Activated naive CD4-positive, alpha-beta T cell treated with anti-CD3 and anti-CD28 coated beads, Interleukin-2, amount 10 ng/mL, durations not matched to agents 7 days and 5 days (primary cell): ENCODE measurements around the gene MARK4.
"Not testable (repeated sequence)": the region's sequence is repeated elsewhere in the genome, so short reads cannot be mapped to it uniquely, and the experiment has no call there.

ENCODE experiments used
- CTCF ChIA-PET: fragments of 350-600 bp; sonication (Branson Sonifier 250); formaldehyde crosslinking; loops from one replicate; lab custom pipeline; 2021; ENCODE audit warnings: antibody characterized with exemption; lab: Charles Lee
- DNase-seq: peaks from one replicate; pipeline ENCODE4 v3.0.0-alpha.2; 2020
- H3K27ac Mint-ChIP-seq: one replicate; pipeline ENCODE4 v1.8.0; 2021; ENCODE audit warnings: mild to moderate bottlenecking, moderate library complexity, mixed read lengths
- H3K27me3 Mint-ChIP-seq: one replicate; pipeline ENCODE4 v1.8.0; 2021; ENCODE audit warnings: mild to moderate bottlenecking, mixed read lengths
- H3K36me3 Mint-ChIP-seq: one replicate; pipeline ENCODE4 v1.8.0; 2021; ENCODE audit warnings: mixed read lengths
- H3K4me1 Mint-ChIP-seq: one replicate; pipeline ENCODE4 v1.8.0; 2021; ENCODE audit warnings: mixed read lengths
- H3K4me3 Mint-ChIP-seq: one replicate; pipeline ENCODE4 v1.8.0; 2021; ENCODE audit warnings: mild to moderate bottlenecking, moderate library complexity, mixed read lengths
- H3K9me3 Mint-ChIP-seq: one replicate; pipeline ENCODE4 v1.8.0; 2021; ENCODE audit warnings: mixed read lengths

Gene MARK4

DNA sequence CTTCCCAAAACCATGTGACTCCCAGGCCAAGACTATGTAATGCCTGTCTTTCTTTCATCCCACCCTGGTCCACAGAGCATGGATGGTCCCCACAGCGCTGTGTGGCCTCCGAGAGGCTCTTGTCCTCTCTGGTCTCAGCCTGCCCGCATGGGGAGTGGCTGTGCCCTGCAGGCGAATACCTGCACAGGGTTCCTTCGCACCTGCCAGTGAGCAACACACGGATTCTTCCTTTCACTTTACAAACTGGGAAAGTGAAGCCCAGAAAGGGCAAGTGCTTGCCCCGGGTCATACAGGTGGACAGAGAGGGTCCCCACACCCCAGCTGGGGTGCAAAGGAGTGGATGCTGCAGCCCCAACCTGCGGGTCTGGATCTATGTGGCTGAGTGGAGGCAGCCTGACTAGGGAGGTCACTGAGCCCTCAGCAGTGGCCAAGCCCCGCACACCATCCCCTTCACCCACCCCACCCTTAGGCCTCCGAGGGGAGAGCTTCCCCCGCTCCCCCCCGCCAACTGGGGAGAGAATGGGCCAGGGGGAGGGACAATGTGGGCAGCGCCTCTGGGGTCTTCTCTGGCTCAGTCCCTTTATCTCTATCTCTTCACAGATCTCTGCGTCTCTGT lies 747 bp upstream of the MARK4 start:
- Mint-ChIP-seq H3K36me3 (no peaks in the 10 kb centered on the region), H3K4me3 (peak overlapping the region; percentile 68), H3K9me3 (no peaks in the 10 kb centered on the region), H3K27me3 (peaks cover 34% of the 10 kb centered on the region), H3K27ac (peak overlapping the region; percentile 37), H3K4me1 (peaks cover 36% of the 10 kb centered on the region)
- CTCF ChIA-PET = interaction anchor here (0.7 to 2.3 kb wide), 4 partner anchors 50 to 171 kb away, joined by 3 to 10 read pairs (median 4); partner anchors contain the start of gene GEMIN7
- DNase-seq = no peak

DNA sequence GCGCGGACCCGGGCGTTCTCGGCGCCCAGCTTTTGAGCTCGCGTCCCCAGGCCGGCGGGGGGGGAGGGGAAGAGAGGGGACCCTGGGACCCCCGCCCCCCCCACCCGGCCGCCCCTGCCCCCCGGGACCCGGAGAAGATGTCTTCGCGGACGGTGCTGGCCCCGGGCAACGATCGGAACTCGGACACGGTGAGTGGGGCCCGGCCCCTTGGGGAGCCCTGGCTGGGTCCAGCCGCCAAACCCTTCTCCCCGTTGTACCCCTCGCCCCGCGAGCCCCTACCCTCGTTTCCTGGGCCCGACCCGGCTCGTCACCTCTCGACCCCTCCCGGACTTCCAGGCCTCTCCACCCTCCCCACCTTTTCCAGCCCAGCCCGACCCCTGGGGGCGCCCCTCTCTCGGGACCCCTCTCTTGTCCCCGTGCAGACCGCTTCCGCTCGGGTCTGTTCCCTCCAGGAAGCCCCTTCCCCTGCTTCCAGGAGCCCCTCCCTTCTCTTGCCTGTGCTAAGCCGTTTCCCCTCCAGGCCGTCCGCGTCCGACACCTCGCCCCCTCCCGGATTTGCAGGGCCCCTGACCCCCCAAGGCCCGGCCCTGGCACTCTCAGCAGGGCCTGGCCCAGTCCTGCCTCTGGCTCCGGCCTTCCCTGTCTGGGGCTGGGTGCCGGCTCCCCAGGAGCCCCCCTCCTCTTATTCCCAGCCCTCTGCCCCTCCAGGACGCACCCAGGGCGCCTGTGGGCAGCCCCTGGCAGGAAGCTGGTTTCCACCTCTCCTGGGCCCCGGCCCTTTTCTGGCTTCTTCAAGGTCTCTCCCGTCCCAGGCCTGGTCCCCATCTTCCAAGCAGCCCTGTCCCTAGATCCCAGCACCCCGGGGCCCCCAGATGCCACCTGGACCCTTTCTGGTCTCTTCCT lies 632 bp downstream of the MARK4 start:
- Mint-ChIP-seq H3K4me3 (peak overlapping the region; percentile 81), H3K27ac (peak overlapping the region; percentile 84), H3K4me1 (peaks cover 36% of the 10 kb centered on the region), H3K27me3 (peaks cover 22% of the 10 kb centered on the region), H3K36me3 (no peaks in the 10 kb centered on the region), H3K9me3 (no peaks in the 10 kb centered on the region)
- CTCF ChIA-PET = no interaction called here
- peak; percentile 45 for DNase-seq

DNA sequence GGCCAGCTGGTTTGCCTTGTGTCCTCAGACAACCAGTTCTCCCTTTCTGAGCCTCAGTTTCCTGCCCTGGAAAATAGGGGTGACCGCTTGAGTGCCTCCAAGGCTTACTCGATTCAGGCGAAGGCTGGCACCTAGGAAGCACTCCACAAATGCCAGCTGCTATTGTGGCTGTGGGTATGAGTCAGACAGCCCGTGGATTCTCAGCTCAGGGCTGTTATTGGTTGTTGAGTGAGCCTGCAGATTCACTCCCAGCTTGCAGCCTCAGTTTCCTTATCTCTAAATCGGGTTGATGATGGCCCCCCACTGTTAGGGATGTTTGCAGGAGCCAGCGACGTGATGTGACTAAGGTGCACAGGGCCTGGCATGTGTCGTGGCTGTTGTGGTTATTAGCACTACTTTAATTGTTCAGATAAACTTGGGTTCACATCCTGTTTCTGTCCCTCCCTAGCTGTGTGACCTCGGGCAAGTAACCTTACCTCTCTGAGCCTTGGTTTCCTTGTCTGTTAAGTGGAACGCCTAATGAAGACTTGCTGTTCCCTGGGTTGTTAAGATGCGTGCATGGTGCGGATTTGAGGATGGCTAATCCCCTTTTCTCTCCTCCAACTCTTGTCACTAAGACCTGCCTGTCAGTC lies 2.4 kb downstream of the MARK4 start:
- H3K27me3 Mint-ChIP-seq = peaks cover 20% of the 10 kb centered on the region
- no peak for DNase-seq
- no peaks in the 10 kb centered on the region for H3K36me3 Mint-ChIP-seq
- no peaks in the 10 kb centered on the region for H3K9me3 Mint-ChIP-seq
- CTCF ChIA-PET = no interaction called here
- peak overlapping the region; percentile 29 for H3K27ac Mint-ChIP-seq
- H3K4me3 Mint-ChIP-seq = peak overlapping the region; percentile 81
- H3K4me1 Mint-ChIP-seq = peaks cover 35% of the 10 kb centered on the region

DNA sequence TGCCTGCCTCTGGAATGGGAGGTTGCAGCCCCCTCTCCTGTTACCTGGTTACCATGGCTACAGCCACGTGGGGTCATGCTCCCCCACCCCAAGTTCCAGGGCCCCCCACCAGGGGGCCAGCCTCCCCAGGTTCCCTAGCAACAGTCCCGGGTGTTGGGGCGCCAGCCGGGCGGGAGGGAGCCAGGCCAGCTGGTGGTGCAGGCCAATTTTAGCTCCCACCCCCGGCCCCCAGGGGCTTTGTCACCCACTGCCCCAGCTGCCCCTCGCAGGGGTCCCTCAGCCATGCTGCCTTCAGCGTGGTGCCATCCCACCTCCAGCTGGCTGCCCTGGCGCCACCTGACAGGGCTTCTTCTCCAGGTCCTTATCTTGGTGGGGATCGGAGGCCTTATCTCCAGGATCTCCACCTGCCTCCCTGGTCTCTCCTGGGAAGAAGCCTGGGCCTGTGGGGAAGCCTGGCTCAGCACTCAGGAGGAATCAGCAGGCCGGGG lies 3.0 kb downstream of the MARK4 start:
- Mint-ChIP-seq H3K4me1 (peaks cover 31% of the 10 kb centered on the region), H3K27ac (peak overlapping the region; percentile 7), H3K36me3 (no peaks in the 10 kb centered on the region), H3K27me3 (peaks cover 16% of the 10 kb centered on the region), H3K9me3 (no peaks in the 10 kb centered on the region), H3K4me3 (no peak overlapping the region)
- CTCF ChIA-PET = no interaction called here
- peak; percentile 31 for DNase-seq

DNA sequence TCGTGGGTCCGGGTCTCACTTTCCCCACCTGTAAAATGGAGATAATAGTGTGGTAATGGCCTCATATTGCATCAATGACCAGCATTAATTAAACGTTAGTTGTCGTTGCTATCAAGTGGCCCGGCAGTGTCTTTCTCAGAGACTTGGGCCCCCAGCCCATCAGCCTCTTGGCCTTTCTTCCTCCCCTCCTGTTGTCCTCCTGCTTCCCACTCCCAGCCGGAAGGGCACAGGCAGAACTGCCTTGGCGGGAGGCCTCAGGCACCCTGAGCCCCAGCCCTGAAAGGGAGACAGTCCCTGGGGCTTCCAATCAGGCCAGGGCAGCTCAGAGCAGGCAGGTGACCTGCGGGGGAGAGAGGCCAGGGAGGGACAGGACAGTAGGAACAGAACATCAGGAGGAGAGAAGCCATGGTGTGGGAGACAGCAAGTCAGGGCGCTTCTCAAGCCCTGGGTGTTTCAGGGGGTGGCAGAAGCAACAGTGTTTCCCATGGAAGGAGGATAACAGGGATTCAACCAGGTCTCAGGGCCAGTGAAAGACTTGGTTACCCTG lies 4.6 kb downstream of the MARK4 start:
- H3K4me1 Mint-ChIP-seq = peaks cover 25% of the 10 kb centered on the region
- no peak overlapping the region for H3K27ac Mint-ChIP-seq
- no peak overlapping the region for H3K4me3 Mint-ChIP-seq
- H3K36me3 Mint-ChIP-seq = no peaks in the 10 kb centered on the region
- no peaks in the 10 kb centered on the region for H3K9me3 Mint-ChIP-seq
- no peak for DNase-seq
- H3K27me3 Mint-ChIP-seq = peaks cover 3% of the 10 kb centered on the region
- CTCF ChIA-PET = interaction anchor here (1.4 kb wide), 1 partner anchor 83 kb away, joined by 4 read pairs; no protein-coding TSS in a partner anchor

DNA sequence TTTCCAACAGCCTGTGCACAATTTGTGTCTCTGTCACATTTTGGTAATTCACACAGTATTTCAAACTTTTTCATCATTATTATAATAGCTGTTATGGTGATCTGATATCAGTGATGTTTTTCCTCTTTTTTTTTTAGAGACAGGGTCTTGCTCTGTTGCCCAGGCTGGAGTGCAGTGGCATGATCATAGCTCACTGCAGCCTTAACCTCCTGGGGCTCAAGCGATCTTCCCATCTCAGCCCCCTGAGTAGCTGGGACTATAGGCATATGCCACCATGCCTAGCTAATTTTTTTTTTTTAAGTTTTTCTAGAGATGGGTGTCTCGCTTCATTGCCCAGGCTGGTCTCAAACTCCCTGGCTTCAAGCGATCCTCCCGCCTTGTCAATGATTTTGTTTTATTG lies 5.8 kb downstream of the MARK4 start:
- CTCF ChIA-PET = interaction anchor here (0.6 kb wide), 1 partner anchor 10 kb away, joined by 3 read pairs; no protein-coding TSS in a partner anchor
- Mint-ChIP-seq H3K27ac (no peak overlapping the region), H3K4me3 (no peak overlapping the region), H3K27me3 (no peaks in the 10 kb centered on the region), H3K4me1 (peaks cover 23% of the 10 kb centered on the region), H3K36me3 (no peaks in the 10 kb centered on the region), H3K9me3 (no peaks in the 10 kb centered on the region)
- DNase-seq = no peak

DNA sequence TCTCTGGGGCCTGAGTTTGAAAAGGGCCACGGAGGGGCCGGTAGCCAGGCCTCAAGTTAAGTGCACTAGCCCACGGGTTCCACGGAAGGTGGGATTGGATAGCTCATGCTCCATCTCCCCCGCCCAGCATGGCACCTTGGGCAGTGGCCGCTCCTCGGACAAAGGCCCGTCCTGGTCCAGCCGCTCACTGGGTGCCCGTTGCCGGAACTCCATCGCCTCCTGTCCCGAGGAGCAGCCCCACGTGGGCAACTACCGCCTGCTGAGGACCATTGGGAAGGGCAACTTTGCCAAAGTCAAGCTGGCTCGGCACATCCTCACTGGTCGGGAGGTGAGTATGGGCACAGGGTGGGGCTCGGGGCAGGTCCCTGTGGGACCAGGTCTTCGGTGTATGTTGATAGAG lies 7.8 kb downstream of the MARK4 start:
- H3K4me1 Mint-ChIP-seq = peaks cover 3% of the 10 kb centered on the region
- no peak overlapping the region for H3K27ac Mint-ChIP-seq
- CTCF ChIA-PET = interaction anchor here (1.5 kb wide), 1 partner anchor 72 kb away, joined by 3 read pairs; no protein-coding TSS in a partner anchor
- no peaks in the 10 kb centered on the region for H3K27me3 Mint-ChIP-seq
- no peaks in the 10 kb centered on the region for H3K36me3 Mint-ChIP-seq
- no peaks in the 10 kb centered on the region for H3K9me3 Mint-ChIP-seq
- DNase-seq = no peak
- no peak overlapping the region for H3K4me3 Mint-ChIP-seq

DNA sequence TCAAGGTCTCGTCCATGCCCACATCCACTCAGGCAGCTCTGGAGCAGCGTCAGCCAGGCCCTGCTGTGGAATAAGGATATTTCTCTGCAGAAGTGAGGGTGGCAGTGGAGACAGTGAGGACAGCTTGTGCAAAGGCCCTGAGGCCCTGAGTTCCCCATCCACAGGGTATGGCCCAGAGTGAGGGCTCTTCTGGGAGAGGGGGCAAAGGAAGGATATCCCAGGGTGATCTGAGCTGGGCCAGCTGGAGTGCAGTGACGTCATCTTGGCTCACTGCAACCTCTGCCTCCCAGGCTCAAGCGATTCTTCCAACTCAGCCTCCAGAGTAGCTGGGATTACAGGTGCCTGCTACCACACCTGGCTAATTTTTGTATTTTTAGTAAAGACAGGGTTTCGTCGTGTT lies 11.5 kb downstream of the MARK4 start:
- no peaks in the 10 kb centered on the region for H3K36me3 Mint-ChIP-seq
- CTCF ChIA-PET = no interaction called here
- no peaks in the 10 kb centered on the region for H3K9me3 Mint-ChIP-seq
- H3K4me3 Mint-ChIP-seq = no peak overlapping the region
- DNase-seq = no peak
- no peaks in the 10 kb centered on the region for H3K4me1 Mint-ChIP-seq
- H3K27ac Mint-ChIP-seq = no peak overlapping the region
- no peaks in the 10 kb centered on the region for H3K27me3 Mint-ChIP-seq

DNA sequence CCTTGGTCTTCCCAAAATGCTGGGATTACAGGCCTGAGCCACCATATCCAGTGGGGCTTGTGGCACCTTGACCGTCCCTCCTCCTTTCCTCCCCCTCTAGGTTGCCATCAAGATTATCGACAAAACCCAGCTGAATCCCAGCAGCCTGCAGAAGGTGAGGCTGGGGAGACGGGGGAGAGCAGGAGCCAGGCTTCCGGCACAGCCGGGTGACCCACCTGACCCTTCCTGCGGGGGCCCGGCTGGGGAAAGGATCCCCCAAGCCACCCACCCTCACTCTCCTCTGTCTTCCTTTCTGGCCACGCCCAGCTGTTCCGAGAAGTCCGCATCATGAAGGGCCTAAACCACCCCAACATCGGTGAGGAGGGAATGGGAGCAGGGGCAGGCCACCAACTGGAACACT lies 11.9 kb downstream of the MARK4 start:
- H3K27ac Mint-ChIP-seq = no peak overlapping the region
- no peaks in the 10 kb centered on the region for H3K4me1 Mint-ChIP-seq

DNA sequence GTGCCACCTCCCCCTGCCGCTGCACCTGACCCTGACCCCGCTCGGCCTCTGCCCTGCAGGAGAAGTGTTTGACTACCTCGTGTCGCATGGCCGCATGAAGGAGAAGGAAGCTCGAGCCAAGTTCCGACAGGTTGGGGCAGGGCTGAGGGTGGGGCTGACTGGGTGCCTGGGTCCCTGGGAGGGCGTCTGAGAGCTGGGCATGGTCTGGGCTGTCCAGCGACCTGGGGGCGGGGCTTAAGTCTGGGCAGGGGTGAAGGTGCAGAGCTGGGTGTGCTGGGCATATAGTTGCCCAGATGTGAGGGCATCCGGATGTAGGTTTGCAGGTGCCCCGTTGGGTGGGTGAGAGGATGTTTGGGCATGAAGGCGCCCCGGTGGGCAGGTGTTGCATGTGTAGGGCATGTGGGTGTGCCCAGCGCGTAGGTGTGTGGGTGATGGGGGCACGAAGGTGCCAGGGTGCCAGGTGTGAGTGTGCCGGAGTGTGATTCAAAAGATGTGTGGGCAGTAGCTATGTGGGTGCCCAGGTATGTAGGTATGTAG lies 13.8 kb downstream of the MARK4 start:
- Mint-ChIP-seq H3K27me3 (no peaks in the 10 kb centered on the region), H3K4me1 (no peaks in the 10 kb centered on the region), H3K9me3 (no peaks in the 10 kb centered on the region), H3K4me3 (no peak overlapping the region), H3K36me3 (no peaks in the 10 kb centered on the region), H3K27ac (no peak overlapping the region)
- DNase-seq = no peak
- CTCF ChIA-PET = no interaction called here

More for the DNA sequence above, 11.9 kb downstream of the MARK4 start:
- no peaks in the 10 kb centered on the region for H3K9me3 Mint-ChIP-seq
- no peaks in the 10 kb centered on the region for H3K27me3 Mint-ChIP-seq
- no peak overlapping the region for H3K4me3 Mint-ChIP-seq
- CTCF ChIA-PET = no interaction called here
- H3K36me3 Mint-ChIP-seq = no peaks in the 10 kb centered on the region
- no peak for DNase-seq

DNA sequence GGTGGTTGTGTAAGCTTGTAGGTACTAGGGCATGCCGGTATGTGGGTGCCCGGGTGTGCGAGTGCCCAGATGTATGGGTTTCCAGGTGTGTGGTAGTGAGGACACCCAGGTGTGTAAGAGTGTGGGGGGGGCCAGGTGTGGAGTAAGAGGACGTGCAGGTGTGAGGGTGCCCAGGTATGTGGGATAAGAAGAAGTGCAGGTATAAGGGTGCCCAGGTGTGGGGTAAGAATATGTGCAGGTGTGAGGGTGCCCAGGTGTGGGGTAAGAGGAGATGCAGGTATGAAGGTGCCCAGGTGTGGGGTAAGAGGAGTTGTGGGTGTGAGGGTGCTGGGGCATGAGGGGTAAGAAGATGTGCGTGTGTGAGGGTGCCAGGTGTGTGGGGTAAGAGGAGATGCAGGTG lies 14.3 kb downstream of the MARK4 start:
- Mint-ChIP-seq H3K4me3 (no peak overlapping the region), H3K9me3 (no peaks in the 10 kb centered on the region), H3K36me3 (no peaks in the 10 kb centered on the region), H3K4me1 (no peaks in the 10 kb centered on the region), H3K27me3 (no peaks in the 10 kb centered on the region), H3K27ac (no peak overlapping the region)
- DNase-seq = no peak
- CTCF ChIA-PET = no interaction called here

DNA sequence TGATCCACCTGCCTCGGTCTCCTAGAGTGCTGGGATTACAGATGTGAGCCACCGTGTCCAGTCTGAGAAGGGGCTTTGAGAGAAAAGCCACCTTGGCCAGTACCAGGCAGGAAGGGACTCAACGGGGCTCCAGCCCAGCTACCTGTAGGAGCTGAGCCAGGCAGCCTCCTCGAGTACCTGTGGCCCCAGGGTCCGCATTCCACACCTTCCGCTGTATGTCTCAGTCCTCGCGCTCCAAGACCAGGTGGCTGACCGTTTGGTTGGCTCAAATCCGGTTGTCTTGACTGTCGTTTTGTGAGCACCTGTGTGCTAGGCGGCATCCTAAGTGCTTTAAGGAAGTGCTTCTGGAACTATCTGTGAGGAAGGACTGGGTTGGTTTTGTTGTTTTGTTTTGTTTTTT lies 16.2 kb downstream of the MARK4 start:
- no peak for DNase-seq
- CTCF ChIA-PET = interaction anchor here (0.8 kb wide), 1 partner anchor 18 kb away, joined by 3 read pairs; no protein-coding TSS in a partner anchor
- Mint-ChIP-seq H3K36me3 (peaks cover 2% of the 10 kb centered on the region), H3K27me3 (no peaks in the 10 kb centered on the region), H3K9me3 (no peaks in the 10 kb centered on the region), H3K27ac (no peak overlapping the region), H3K4me1 (no peaks in the 10 kb centered on the region), H3K4me3 (no peak overlapping the region)

DNA sequence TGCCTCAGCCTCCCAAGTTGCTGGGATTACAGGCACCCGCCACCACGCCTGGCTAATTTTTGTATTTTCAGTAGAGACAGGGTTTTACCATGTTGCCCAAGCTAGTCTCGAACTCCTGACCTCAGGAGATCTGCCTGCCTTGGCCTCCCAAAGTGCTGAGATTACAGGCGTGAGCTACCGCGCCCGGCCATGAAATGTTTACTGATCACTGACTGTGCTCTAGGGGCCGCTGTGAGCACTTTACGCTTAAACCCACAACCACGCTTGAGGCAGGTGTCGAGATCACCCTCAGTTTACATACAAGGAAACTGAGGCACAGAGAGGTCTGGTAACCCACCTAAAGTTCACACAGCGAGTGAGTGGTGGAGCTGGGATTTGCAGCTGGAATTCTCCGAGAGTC lies 18.9 kb downstream of the MARK4 start:
- DNase-seq, H3K4me1 Mint-ChIP-seq, H3K4me3 Mint-ChIP-seq, H3K9me3 Mint-ChIP-seq, H3K27me3 Mint-ChIP-seq, H3K27ac Mint-ChIP-seq, CTCF ChIA-PET, H3K36me3 Mint-ChIP-seq: not testable (repeated sequence)
